ENCODE results near the gene LRMDA. TPM values are rescaled to one million over a fixed set of nuclear protein-coding genes. Genes with fewer than 3 reads are reported as not detected.

LRMDA gene
- total RNA-seq, 1 donor from 2014 or later: 18.7 TPM

DNA sequence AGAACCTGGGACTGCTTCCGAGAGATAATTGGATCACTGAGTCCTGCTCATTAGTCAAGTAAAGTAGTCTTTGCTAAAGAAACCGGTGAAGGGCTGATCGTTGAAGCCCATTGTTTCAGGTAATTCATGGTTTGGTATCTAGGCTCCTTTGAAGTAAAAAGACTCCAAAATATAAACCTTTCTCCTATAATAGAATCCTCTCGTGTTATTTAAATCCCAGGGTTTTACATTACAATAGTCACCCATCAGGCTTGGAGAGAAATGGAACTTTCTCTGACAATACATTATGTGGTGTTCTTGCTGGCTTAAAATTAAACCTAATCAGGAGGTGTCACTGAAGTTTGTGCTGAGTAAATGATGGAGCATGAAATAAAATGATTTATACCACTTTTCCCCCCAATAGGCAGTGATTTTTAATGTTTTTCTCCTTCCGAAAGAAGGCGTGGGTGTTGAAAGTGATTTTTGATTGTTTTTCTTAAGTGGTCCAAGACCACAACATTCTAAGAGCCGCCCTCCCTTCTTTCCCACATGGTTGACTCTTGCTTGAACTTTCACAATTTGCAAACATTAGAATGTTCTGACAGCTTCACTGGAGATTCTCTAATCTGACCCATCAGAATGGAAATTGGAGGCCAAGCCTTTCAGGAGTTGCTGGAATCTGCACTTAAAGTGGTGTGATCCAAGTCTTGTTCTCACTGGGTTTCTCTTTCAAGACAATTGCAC is 44.2 kb downstream of the LRMDA start:
- no peaks in the 10 kb centered on the region for H3K27me3 ChIP-seq (ENCODE audit: control insufficient read depth, insufficient read depth, low read length)
- peak; percentile 37 for DNase-seq (ENCODE audit: low read depth)
- H3K36me3 ChIP-seq (ENCODE audit: control insufficient read depth, insufficient read depth, low read length): no peaks in the 10 kb centered on the region
- TF ChIP-seq, protein P1, sequence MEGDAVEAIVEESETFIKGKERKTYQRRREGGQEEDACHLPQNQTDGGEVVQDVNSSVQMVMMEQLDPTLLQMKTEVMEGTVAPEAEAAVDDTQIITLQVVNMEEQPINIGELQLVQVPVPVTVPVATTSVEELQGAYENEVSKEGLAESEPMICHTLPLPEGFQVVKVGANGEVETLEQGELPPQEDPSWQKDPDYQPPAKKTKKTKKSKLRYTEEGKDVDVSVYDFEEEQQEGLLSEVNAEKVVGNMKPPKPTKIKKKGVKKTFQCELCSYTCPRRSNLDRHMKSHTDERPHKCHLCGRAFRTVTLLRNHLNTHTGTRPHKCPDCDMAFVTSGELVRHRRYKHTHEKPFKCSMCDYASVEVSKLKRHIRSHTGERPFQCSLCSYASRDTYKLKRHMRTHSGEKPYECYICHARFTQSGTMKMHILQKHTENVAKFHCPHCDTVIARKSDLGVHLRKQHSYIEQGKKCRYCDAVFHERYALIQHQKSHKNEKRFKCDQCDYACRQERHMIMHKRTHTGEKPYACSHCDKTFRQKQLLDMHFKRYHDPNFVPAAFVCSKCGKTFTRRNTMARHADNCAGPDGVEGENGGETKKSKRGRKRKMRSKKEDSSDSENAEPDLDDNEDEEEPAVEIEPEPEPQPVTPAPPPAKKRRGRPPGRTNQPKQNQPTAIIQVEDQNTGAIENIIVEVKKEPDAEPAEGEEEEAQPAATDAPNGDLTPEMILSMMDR (IDR thresholded peaks at IDR 0.05; ENCODE audit: insufficient read depth, low read length, poor library complexity, severe bottlenecking): no peak
- no peak overlapping the region for H3K4me3 ChIP-seq (ENCODE audit: low read depth, low read length)

DNA sequence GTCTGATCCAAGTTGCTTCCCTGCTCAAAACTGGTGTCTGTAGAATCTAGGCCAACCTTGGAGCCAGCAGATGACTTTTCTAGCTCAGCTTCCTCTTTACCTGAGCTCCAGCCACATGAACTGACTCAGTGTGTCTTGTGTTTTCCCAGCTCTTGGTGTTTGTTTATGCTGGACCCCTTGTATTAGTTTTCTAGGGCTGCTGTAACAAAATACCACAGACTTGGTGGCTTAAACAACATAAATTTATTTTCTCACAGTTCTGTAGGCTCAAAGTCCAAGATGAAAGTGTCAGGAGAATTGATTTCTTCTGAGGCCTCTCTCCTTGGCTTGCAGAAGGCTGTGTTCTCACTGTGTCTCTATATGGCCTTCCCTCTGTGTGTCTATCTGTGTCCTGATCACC is 45.1 kb downstream of the LRMDA start:
- TF ChIP-seq, protein P1 (IDR thresholded peaks at IDR 0.05; ENCODE audit: insufficient read depth, low read length, poor library complexity, severe bottlenecking): no peak
- no peaks in the 10 kb centered on the region for H3K36me3 ChIP-seq (ENCODE audit: control insufficient read depth, insufficient read depth, low read length)
- DNase-seq (ENCODE audit: low read depth): no peak
- H3K4me3 ChIP-seq (ENCODE audit: low read depth, low read length): no peak overlapping the region
- H3K27me3 ChIP-seq (ENCODE audit: control insufficient read depth, insufficient read depth, low read length): no peaks in the 10 kb centered on the region

DNA sequence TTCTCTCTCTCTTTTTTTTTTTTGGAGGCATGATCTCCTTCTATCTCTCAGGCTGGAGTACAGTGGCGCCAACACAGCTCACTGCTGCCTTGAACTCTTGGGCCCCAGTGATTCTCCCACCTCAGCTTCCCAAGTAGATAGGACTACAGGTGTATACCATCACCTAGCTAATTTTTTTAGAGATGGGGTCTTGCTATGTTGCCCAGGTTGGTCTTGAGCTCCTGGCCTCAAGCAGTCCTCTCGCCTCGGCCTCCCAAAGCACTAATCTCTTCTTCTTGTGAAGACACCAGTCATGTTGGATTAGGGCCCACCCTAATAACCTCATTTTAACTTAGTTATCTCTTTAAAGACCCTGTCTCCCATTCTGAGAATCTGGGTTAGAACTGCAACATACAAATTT is 45.6 kb downstream of the LRMDA start:
- TF ChIP-seq, protein P1 (IDR thresholded peaks at IDR 0.05; ENCODE audit: insufficient read depth, low read length, poor library complexity, severe bottlenecking): no peak
- no peak overlapping the region for H3K4me3 ChIP-seq (ENCODE audit: low read depth, low read length)
- H3K36me3 ChIP-seq (ENCODE audit: control insufficient read depth, insufficient read depth, low read length): no peaks in the 10 kb centered on the region
- no peak for DNase-seq (ENCODE audit: low read depth)
- H3K27me3 ChIP-seq (ENCODE audit: control insufficient read depth, insufficient read depth, low read length): no peaks in the 10 kb centered on the region

DNA sequence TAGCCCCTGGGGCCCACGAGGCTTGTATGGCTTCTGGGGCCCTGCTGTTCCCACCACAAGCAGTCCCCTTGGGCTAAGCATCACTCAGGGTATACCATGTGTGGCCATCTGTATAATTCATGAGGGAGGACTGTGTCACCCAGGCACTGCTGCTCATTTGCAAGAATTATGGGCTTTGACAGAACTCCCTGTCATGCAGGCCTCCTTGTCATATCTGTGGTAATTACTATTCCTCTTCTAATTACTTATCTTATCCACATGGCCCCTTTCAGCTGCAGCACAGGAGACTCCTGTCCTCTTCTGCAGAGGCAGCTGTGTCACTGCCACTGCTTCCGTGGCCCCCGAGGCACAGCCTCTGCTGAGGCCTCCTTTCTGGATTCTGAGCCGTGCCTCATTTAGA is 46.3 kb downstream of the LRMDA start:
- DNase-seq (ENCODE audit: low read depth): no peak
- TF ChIP-seq, protein P1 (IDR thresholded peaks at IDR 0.05; ENCODE audit: insufficient read depth, low read length, poor library complexity, severe bottlenecking): no peak
- Histone ChIP-seq H3K27me3 (ENCODE audit: control insufficient read depth, insufficient read depth, low read length) (no peaks in the 10 kb centered on the region), H3K4me3 (ENCODE audit: low read depth, low read length) (no peak overlapping the region), H3K36me3 (ENCODE audit: control insufficient read depth, insufficient read depth, low read length) (no peaks in the 10 kb centered on the region)

DNA sequence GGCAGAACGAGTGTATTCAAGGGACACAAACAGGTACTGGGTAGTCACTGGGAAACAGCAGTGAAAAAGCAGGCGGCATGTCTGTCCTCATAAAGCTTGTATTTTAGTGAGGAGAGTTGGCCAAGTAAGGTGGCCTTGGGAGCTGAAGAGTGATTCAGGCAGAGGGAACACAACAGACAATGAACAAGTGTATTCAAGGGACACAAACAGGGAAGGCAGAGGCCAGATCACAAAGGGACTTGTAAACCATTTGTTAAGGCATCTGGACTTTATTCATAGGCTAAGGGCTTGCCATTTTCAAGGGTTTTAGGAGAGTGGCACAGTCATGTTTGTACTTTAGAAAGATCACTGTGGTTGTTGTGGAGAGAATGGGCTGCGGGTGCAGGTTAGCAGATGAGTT is 49.0 kb downstream of the LRMDA start:
- H3K27me3 ChIP-seq (ENCODE audit: control insufficient read depth, insufficient read depth, low read length): no peaks in the 10 kb centered on the region
- no peak overlapping the region for H3K4me3 ChIP-seq (ENCODE audit: low read depth, low read length)
- DNase-seq (ENCODE audit: low read depth): no peak
- TF ChIP-seq, protein P1 (IDR thresholded peaks at IDR 0.05; ENCODE audit: insufficient read depth, low read length, poor library complexity, severe bottlenecking): no peak
- H3K36me3 ChIP-seq (ENCODE audit: control insufficient read depth, insufficient read depth, low read length): no peaks in the 10 kb centered on the region

DNA sequence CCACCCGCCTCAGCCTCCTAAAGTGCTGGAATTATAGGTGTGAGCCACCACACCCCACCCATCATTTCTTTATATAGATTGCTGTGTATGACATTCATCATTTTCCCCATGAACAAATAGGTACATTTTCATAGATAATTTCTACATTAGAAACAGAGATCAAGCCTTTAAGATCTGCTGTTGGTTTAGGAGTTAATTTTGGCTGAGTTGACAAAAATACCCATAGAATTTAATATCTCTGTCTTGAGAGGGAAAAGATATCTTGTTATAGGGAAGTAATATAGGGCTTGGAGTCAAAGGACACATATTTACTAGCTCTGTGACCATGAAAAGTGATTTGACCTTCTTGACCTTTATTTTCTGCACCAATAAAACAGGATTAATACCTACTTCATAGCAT is 51.8 kb downstream of the LRMDA start:
- Histone ChIP-seq H3K4me3 (ENCODE audit: low read depth, low read length) (no peak overlapping the region), H3K27me3 (ENCODE audit: control insufficient read depth, insufficient read depth, low read length) (no peaks in the 10 kb centered on the region), H3K36me3 (ENCODE audit: control insufficient read depth, insufficient read depth, low read length) (no peaks in the 10 kb centered on the region)
- no peak for DNase-seq (ENCODE audit: low read depth)
- TF ChIP-seq, protein P1 (IDR thresholded peaks at IDR 0.05; ENCODE audit: insufficient read depth, low read length, poor library complexity, severe bottlenecking): no peak
